Measurements from ENCODE around the gene CREB3L2.

Gene CREB3L2

GRCh38 chr7:137891016-137891655 lies 110.8 kb downstream of the CREB3L2 start:
- DNase-seq, result no peak

- DNase-seq, result peak; percentile 21
These were observed 111.4 kb downstream of the CREB3L2 start for GRCh38 chr7:137890449-137890921.

- DNase-seq, result no peak
These were observed 113.6 kb downstream of the CREB3L2 start for GRCh38 chr7:137888241-137888640.

GRCh38 chr7:137886746-137887145 lies 115.1 kb downstream of the CREB3L2 start:
- no peak for DNase-seq

- DNase-seq, result no peak
These were observed 115.6 kb downstream of the CREB3L2 start for GRCh38 chr7:137886281-137886680.

GRCh38 chr7:137885678-137886077 lies 116.2 kb downstream of the CREB3L2 start:
- no peak for DNase-seq

- DNase-seq, result peak; percentile 40
These were observed 119.1 kb downstream of the CREB3L2 start for GRCh38 chr7:137882806-137883205.

- DNase-seq, result peak; percentile 34
These were observed 119.6 kb downstream of the CREB3L2 start for GRCh38 chr7:137882261-137882668.

GRCh38 chr7:137881607-137882260 lies 120.2 kb downstream of the CREB3L2 start:
- no peak for DNase-seq

GRCh38 chr7:137880432-137880831 lies 121.5 kb downstream of the CREB3L2 start:
- DNase-seq, result no peak

GRCh38 chr7:137879357-137880158 lies 122.3 kb downstream of the CREB3L2 start:
- DNase-seq, result no peak

GRCh38 chr7:137878333-137878961 lies 123.4 kb downstream of the CREB3L2 start:
- DNase-seq, result no peak

- DNase-seq, result no peak
These were observed 124.7 kb downstream of the CREB3L2 start for GRCh38 chr7:137877027-137877675.

- DNase-seq, result no peak
These were observed 126.1 kb downstream of the CREB3L2 start for GRCh38 chr7:137875746-137876145.

GRCh38 chr7:137873979-137874777 lies 127.7 kb downstream of the CREB3L2 start:
- no peak for DNase-seq

GRCh38 chr7:137873524-137873923 lies 128.4 kb downstream of the CREB3L2 start:
- DNase-seq, result no peak

- DNase-seq, result no peak
These were observed 130.5 kb downstream of the CREB3L2 start for GRCh38 chr7:137871170-137871915.

- no peak for DNase-seq
These were observed 131.2 kb downstream of the CREB3L2 start for GRCh38 chr7:137870684-137871083.

GRCh38 chr7:137870078-137870477 lies 131.8 kb downstream of the CREB3L2 start:
- no peak for DNase-seq

GRCh38 chr7:137869260-137869659 lies 132.6 kb downstream of the CREB3L2 start:
- no peak for DNase-seq

GRCh38 chr7:137867289-137867688 lies 134.6 kb downstream of the CREB3L2 start:
- no peak for DNase-seq

Data from NCI-H146 (cell line).